ENCODE data around the gene WDR44. TPM values are rescaled to one million over a fixed set of nuclear protein-coding genes. Genes with fewer than 3 reads are reported as not detected.

The WDR44 gene
- total and polyA plus RNA-seq, 8 donors = 2.2 to 8.9 (median 4.2) TPM

- intact Hi-C loops (cut with DNase I) = no loop called here
- ATAC-seq = no peak
- no peaks in the 10 kb centered on the region for H3K36me3 ChIP-seq
- WGBS, 2 donors = 30 to 31% methylated on average over 2 of the region's 2 CpGs
- no peak for DNase-seq
- no peaks in the 10 kb centered on the region for H3K27me3 ChIP-seq
- H3K9me3 ChIP-seq = no peaks in the 10 kb centered on the region
- no peak overlapping the region for H3K27ac ChIP-seq
- H3K4me1 ChIP-seq = no peaks in the 10 kb centered on the region
- no peak for FAIRE-seq
- H3K4me3 ChIP-seq = no peak overlapping the region
- no peak for TF ChIP-seq CTCF (IDR thresholded peaks at IDR 0.05)
Observed at GRCh38 chrX:118325453-118325852, 20.5 kb upstream of the WDR44 start.

GRCh38 chrX:118329175-118329574 lies 16.7 kb upstream of the WDR44 start:
- ATAC-seq (no peak), FAIRE-seq (no peak), DNase-seq (no peak)
- Histone ChIP-seq H3K4me3 (no peak overlapping the region), H3K27ac (no peak overlapping the region), H3K36me3 (no peaks in the 10 kb centered on the region), H3K4me1 (no peaks in the 10 kb centered on the region), H3K9me3 (no peaks in the 10 kb centered on the region), H3K27me3 (no peaks in the 10 kb centered on the region)
- TF ChIP-seq CTCF (IDR thresholded peaks at IDR 0.05) = no peak
- intact Hi-C loops (cut with DNase I) = no loop called here
- 52 to 63% methylated on average over 3 of the region's 3 CpGs for WGBS, 2 donors

- no peak overlapping the region for H3K27ac ChIP-seq
- no peaks in the 10 kb centered on the region for H3K36me3 ChIP-seq
- H3K4me1 ChIP-seq = no peaks in the 10 kb centered on the region
- H3K9me3 ChIP-seq = no peaks in the 10 kb centered on the region
- peak in 1 of 4 donors; percentile 40 for ATAC-seq
- no peak for TF ChIP-seq CTCF (IDR thresholded peaks at IDR 0.05)
- no peak for FAIRE-seq
- DNase-seq = no peak
- intact Hi-C loops (cut with DNase I) = no loop called here
- H3K4me3 ChIP-seq = no peak overlapping the region
- whole genome bisulfite sequencing, 2 donors = 80% methylated on average over 2 of the region's 2 CpGs
- H3K27me3 ChIP-seq = peaks cover 0 to 5% (median 0%) of the 10 kb centered on the region in 4 donors
Observed at GRCh38 chrX:118337687-118338086, 8.2 kb upstream of the WDR44 start.

GRCh38 chrX:118338930-118339329 lies 7.0 kb upstream of the WDR44 start:
- Histone ChIP-seq H3K27ac (no peak overlapping the region), H3K4me1 (no peaks in the 10 kb centered on the region), H3K36me3 (no peaks in the 10 kb centered on the region), H3K9me3 (no peaks in the 10 kb centered on the region), H3K27me3 (peaks cover 0 to 5% (median 0%) of the 10 kb centered on the region in 4 donors), H3K4me3 (no peak overlapping the region)
- FAIRE-seq = no peak
- DNase-seq = no peak
- no peak for TF ChIP-seq CTCF (IDR thresholded peaks at IDR 0.05)
- no peak for ATAC-seq
- intact Hi-C loops (cut with DNase I) = no loop called here

GRCh38 chrX:118345045-118345463 lies 852 bp upstream of the WDR44 start:
- TF ChIP-seq CTCF (IDR thresholded peaks at IDR 0.05) = no peak
- no peaks in the 10 kb centered on the region for H3K27me3 ChIP-seq
- 6 to 31% methylated on average over 9 of the region's 9 CpGs for WGBS, 2 donors
- H3K9me3 ChIP-seq = no peaks in the 10 kb centered on the region
- ATAC-seq (peak; percentile 23 to 57 (median 48)), DNase-seq (no peak), FAIRE-seq (peak; percentile 74)
- peak overlapping the region; percentile 55 to 89 (median 75) for H3K27ac ChIP-seq
- H3K4me3 ChIP-seq = peak overlapping the region in 3 of 4 donors; percentile 25 to 55 (median 40)
- peaks cover 0 to 8% (median 0%) of the 10 kb centered on the region in 3 donors for H3K4me1 ChIP-seq
- intact Hi-C loops (cut with DNase I) = no loop called here
- H3K36me3 ChIP-seq = no peaks in the 10 kb centered on the region

Measured in pancreas (tissue), 10 donors.